PFSK-1 (cell line): ENCODE data around the gene LRMDA.

Source experiments
- FOXP2 ChIP-seq: optimal IDR thresholded peaks from 2 replicates; pipeline ENCODE3; 2011; ENCODE audit warnings: borderline replicate concordance, control low read depth, inconsistent platforms; ENCODE audit not compliant: insufficient read depth; ENCODE audit errors: extremely low read length, extremely low read depth
- POLR2AphosphoS5 ChIP-seq: IDR thresholded peaks from 2 replicates; pipeline ENCODE4 v1.6.1; 2012; ENCODE audit warnings: low read depth, mild to moderate bottlenecking, control low read depth, low read length, moderate library complexity
- SIN3A ChIP-seq: IDR thresholded peaks from 2 replicates; pipeline ENCODE4 v1.6.1; 2012; ENCODE audit warnings: mild to moderate bottlenecking, low read length, moderate library complexity, borderline replicate concordance; ENCODE audit not compliant: insufficient read depth
- TAF1 ChIP-seq: IDR thresholded peaks from 2 replicates; pipeline ENCODE4 v1.6.1; 2012; ENCODE audit warnings: low read length, control low read depth, borderline replicate concordance; ENCODE audit not compliant: insufficient read depth
- TF ChIP-seq, protein P1 (sequence below), 2 experiments: IDR thresholded peaks; 2 replicates each; pipeline versions ENCODE4 v1.6.1 to v1.8.0; 2011 to 2012; ENCODE audit warnings: low read depth in 2 of 2, low read length in 2 of 2, control low read depth in 1 of 2, inconsistent platforms in 1 of 2, mild to moderate bottlenecking in 1 of 2, moderate library complexity in 1 of 2; ENCODE audit not compliant: insufficient read depth in 1 of 2

LRMDA gene

DNA sequence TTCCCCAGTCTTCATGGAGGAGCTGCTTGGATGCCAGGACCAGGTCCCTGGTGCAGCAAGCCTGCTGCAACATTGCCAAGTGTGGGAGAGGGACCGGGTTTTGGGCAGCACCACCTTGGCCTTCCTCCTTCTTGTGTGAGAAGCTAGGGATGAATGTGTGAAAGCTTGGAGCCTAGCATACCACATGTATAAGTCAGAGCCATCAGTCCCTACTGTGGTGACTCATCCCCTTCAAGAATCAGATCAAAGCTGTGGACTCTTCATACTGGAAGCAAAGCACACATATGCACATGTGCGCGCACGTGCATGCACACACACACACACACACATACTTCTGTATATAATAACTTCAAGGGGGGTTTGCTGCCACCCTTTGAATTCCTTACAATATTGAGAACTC lies 527.8 kb downstream of the LRMDA start:
- TF ChIP-seq, protein P1, sequence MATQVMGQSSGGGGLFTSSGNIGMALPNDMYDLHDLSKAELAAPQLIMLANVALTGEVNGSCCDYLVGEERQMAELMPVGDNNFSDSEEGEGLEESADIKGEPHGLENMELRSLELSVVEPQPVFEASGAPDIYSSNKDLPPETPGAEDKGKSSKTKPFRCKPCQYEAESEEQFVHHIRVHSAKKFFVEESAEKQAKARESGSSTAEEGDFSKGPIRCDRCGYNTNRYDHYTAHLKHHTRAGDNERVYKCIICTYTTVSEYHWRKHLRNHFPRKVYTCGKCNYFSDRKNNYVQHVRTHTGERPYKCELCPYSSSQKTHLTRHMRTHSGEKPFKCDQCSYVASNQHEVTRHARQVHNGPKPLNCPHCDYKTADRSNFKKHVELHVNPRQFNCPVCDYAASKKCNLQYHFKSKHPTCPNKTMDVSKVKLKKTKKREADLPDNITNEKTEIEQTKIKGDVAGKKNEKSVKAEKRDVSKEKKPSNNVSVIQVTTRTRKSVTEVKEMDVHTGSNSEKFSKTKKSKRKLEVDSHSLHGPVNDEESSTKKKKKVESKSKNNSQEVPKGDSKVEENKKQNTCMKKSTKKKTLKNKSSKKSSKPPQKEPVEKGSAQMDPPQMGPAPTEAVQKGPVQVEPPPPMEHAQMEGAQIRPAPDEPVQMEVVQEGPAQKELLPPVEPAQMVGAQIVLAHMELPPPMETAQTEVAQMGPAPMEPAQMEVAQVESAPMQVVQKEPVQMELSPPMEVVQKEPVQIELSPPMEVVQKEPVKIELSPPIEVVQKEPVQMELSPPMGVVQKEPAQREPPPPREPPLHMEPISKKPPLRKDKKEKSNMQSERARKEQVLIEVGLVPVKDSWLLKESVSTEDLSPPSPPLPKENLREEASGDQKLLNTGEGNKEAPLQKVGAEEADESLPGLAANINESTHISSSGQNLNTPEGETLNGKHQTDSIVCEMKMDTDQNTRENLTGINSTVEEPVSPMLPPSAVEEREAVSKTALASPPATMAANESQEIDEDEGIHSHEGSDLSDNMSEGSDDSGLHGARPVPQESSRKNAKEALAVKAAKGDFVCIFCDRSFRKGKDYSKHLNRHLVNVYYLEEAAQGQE (IDR thresholded peaks at IDR 0.05; ENCODE audit: insufficient read depth in 1 of 2, low read depth in 2 of 2, low read length in 2 of 2), result no peak
- TF ChIP-seq TAF1, result no peak
- no peak for TF ChIP-seq FOXP2
- no peak for TF ChIP-seq SIN3A
- no peak for TF ChIP-seq POLR2AphosphoS5

- TF ChIP-seq FOXP2 (no peak), POLR2AphosphoS5 (no peak), SIN3A (no peak), TAF1 (no peak)
- TF ChIP-seq, protein P1 (IDR thresholded peaks at IDR 0.05; ENCODE audit: insufficient read depth in 1 of 2, low read depth in 2 of 2, low read length in 2 of 2), result no peak
Measured at GRCh38 chr10:75959912-75960311, 528.5 kb downstream of the LRMDA start.

DNA sequence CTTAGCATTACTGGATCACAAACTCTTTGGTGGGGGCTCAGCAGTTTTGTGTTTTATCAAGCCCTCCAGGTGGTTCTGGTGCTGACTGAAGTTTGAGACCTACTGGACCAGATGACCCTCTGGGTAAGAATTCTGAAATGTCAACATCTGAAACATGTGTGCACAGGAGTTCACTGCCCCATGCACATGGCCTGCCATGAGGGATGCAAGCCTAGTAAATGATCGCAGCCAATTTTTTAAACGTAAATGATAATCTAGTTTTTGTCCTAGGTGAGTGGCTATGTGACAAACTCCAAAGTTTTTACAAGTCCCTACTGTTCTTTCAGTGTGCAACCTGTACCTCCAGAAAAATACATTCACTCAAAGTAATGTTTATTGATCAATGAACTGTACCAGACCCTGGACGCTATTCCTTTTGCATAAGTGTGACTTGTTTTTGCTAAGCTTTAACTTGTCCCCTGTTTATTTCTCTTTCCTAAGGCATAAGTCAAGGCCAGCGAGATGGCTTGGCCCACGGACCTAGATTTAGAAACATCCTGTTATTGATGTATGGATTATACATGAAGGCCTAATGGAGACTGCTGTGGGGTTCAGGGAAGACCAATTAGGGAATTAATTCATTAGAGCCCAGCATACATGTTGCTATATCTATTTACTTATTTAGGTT lies 531.1 kb downstream of the LRMDA start:
- TF ChIP-seq SIN3A (no peak), TAF1 (no peak), POLR2AphosphoS5 (no peak), FOXP2 (no peak)
- TF ChIP-seq, protein P1 (IDR thresholded peaks at IDR 0.05; ENCODE audit: insufficient read depth in 1 of 2, low read depth in 2 of 2, low read length in 2 of 2), result no peak

DNA sequence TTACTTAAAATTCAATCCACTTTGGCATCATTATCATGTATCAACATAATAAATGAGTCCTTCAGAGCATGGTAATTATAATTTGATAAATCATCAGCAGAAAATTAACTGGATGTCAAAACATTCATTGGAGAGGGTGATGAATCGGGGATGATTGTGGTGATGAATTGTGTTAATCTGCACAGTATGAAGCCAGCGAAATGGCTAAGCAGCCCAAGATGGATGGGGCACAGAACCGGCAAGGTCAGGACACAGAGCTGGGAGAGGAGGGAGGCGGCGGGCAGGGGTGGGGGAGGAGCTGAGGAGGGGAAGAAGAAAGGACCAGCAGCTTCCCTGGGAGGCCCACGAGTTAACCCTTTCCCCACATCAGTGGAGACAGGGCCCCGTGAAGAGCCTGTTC lies 536.1 kb downstream of the LRMDA start:
- TF ChIP-seq, protein P1 (IDR thresholded peaks at IDR 0.05; ENCODE audit: insufficient read depth in 1 of 2, low read depth in 2 of 2, low read length in 2 of 2), result no peak
- TF ChIP-seq TAF1, result no peak
- no peak for TF ChIP-seq SIN3A

- TF ChIP-seq, protein P1 (IDR thresholded peaks at IDR 0.05; ENCODE audit: insufficient read depth in 1 of 2, low read depth in 2 of 2, low read length in 2 of 2), result no peak
- TF ChIP-seq TAF1 (no peak), POLR2AphosphoS5 (no peak), SIN3A (no peak), FOXP2 (no peak)
Measured at GRCh38 chr10:75969031-75969430, 537.6 kb downstream of the LRMDA start.
